ENCODE results near the gene TERT.

Gene TERT

GRCh38 chr5:1228120-1228519, 66.7 kb downstream of the TERT start:
- Histone ChIP-seq H4K20me1 (ENCODE audit: low read depth, low read length) (no peaks in the 10 kb centered on the region), H3K9me2 (replicated peaks; ENCODE audit: insufficient read depth, low read length) (no peaks in the 10 kb centered on the region), H3K79me2 (ENCODE audit: insufficient read depth, low read length) (no peaks in the 10 kb centered on the region), H3K9ac (ENCODE audit: low read length) (no peak overlapping the region), H3F3A (ENCODE audit: insufficient read depth) (no peaks in the 10 kb centered on the region), H3K27me3 (ENCODE audit: low read length) (no peaks in the 10 kb centered on the region), H3K36me3 (ENCODE audit: low read length) (no peaks in the 10 kb centered on the region), H3K27ac (ENCODE audit: low read depth, low read length) (no peak overlapping the region), H3K4me2 (ENCODE audit: low read depth, low read length, poor library complexity, severe bottlenecking) (no peak overlapping the region), H3K9me3 (ENCODE audit: insufficient read depth, low read length) (no peaks in the 10 kb centered on the region), H2AFZ (ENCODE audit: low read depth, low read length, severe bottlenecking) (no peak overlapping the region), H3K4me3 (ENCODE audit: insufficient read depth, low read length, poor library complexity, severe bottlenecking) (no peak overlapping the region)
- TF ChIP-seq CTCF (IDR thresholded peaks at IDR 0.05; ENCODE audit: insufficient read depth, low read length, poor library complexity, severe bottlenecking) (no peak), EZH2phosphoT487 (conservative IDR thresholded peaks at IDR 0.05; ENCODE audit: low read length) (no peak)

- Histone ChIP-seq H4K20me1 (ENCODE audit: low read depth, low read length) (no peaks in the 10 kb centered on the region), H2AFZ (ENCODE audit: low read depth, low read length, severe bottlenecking) (no peak overlapping the region), H3K9me2 (replicated peaks; ENCODE audit: insufficient read depth, low read length) (no peaks in the 10 kb centered on the region), H3K9me3 (ENCODE audit: insufficient read depth, low read length) (no peaks in the 10 kb centered on the region), H3K79me2 (ENCODE audit: insufficient read depth, low read length) (no peaks in the 10 kb centered on the region), H3K9ac (ENCODE audit: low read length) (no peak overlapping the region), H3K4me2 (ENCODE audit: low read depth, low read length, poor library complexity, severe bottlenecking) (no peak overlapping the region), H3K27me3 (ENCODE audit: low read length) (no peaks in the 10 kb centered on the region), H3F3A (ENCODE audit: insufficient read depth) (no peaks in the 10 kb centered on the region), H3K36me3 (ENCODE audit: low read length) (no peaks in the 10 kb centered on the region), H3K4me3 (ENCODE audit: insufficient read depth, low read length, poor library complexity, severe bottlenecking) (no peak overlapping the region), H3K27ac (ENCODE audit: low read depth, low read length) (no peak overlapping the region)
- TF ChIP-seq EZH2phosphoT487 (conservative IDR thresholded peaks at IDR 0.05; ENCODE audit: low read length) (no peak), CTCF (IDR thresholded peaks at IDR 0.05; ENCODE audit: insufficient read depth, low read length, poor library complexity, severe bottlenecking) (no peak)
Observed at GRCh38 chr5:1227667-1228066, 67.2 kb downstream of the TERT start.

DNA sequence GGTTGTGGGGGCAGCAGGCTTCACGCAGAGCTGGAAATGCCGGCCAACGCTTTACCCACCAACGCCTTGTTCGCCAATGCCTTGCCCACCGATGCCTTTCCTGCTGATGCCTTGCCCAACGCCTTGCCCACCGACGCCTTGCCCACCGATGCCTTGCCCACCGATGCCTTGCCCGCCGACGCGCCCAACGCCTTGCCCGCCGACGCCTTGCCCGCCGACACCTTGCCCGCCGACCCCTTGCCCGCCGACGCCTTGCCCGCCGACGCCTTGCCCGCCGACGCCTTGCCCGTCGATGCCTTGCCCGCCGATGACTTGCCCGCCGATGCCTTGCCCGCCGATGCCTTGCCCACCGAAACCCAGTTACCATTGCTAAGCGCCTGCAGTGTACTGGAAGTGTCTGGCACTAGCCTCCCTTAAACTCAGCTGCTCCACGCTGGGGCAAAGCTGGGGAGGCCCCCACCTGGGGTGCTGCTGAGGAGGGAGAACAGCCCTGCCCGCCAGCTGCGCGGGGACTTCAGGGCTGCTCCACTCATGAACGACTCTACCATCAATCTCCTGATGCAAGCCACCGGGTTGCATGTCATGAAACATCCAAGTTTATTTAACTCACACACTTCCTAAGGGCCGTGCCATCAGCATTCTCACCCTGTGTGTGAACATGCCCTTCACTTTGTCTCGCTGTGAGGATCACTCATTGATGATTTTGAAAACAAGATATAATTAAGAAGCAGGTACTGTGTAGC, 67.9 kb downstream of the TERT start:
- Histone ChIP-seq H3K79me2 (ENCODE audit: insufficient read depth, low read length) (no peaks in the 10 kb centered on the region), H4K20me1 (ENCODE audit: low read depth, low read length) (no peaks in the 10 kb centered on the region), H3K9me3 (ENCODE audit: insufficient read depth, low read length) (no peaks in the 10 kb centered on the region), H3K36me3 (ENCODE audit: low read length) (no peaks in the 10 kb centered on the region), H3K9ac (ENCODE audit: low read length) (no peak overlapping the region), H3K4me2 (ENCODE audit: low read depth, low read length, poor library complexity, severe bottlenecking) (no peak overlapping the region), H3K4me3 (ENCODE audit: insufficient read depth, low read length, poor library complexity, severe bottlenecking) (no peak overlapping the region), H3K27ac (ENCODE audit: low read depth, low read length) (no peak overlapping the region), H2AFZ (ENCODE audit: low read depth, low read length, severe bottlenecking) (no peak overlapping the region), H3K9me2 (replicated peaks; ENCODE audit: insufficient read depth, low read length) (no peaks in the 10 kb centered on the region), H3F3A (ENCODE audit: insufficient read depth) (no peaks in the 10 kb centered on the region), H3K27me3 (ENCODE audit: low read length) (no peaks in the 10 kb centered on the region)
- TF ChIP-seq EZH2phosphoT487 (conservative IDR thresholded peaks at IDR 0.05; ENCODE audit: low read length) (no peak), CTCF (IDR thresholded peaks at IDR 0.05; ENCODE audit: insufficient read depth, low read length, poor library complexity, severe bottlenecking) (no peak)
